Tibial nerve (tissue), 3 donors: ENCODE data around the gene DGKE.

Source experiments
- CTCF ChIP-seq, 5 experiments: fragments of 200-600 bp in 3 of 5; fragments of 450-650 bp in 2 of 5; sonication (generic) in 3 of 5; IDR thresholded peaks; one replicate each; pipeline ENCODE4 v1.5.1; 2016 to 2019; ENCODE audit warnings: antibody characterized with exemption in 5 of 5, mild to moderate bottlenecking in 3 of 5, moderate library complexity in 2 of 5
- POLR2A ChIP-seq, 2 donors: fragments of 450-650 bp; IDR thresholded peaks; one replicate each; pipeline ENCODE4 v1.6.1; 2017; ENCODE audit warnings: antibody characterized with exemption in 2 of 2, mild to moderate bottlenecking in 2 of 2, moderate library complexity in 2 of 2

GRCh38 chr17:56910509-56911235 lies 76.7 kb downstream of the DGKE start:
- TF ChIP-seq CTCF (IDR thresholded peaks at IDR 0.05) (no peak), POLR2A (IDR thresholded peaks at IDR 0.05) (no peak)
